ENCODE measurements around the gene M1AP.

Gene M1AP

GRCh38 chr2:74648009-74648443 lies at the start of gene M1AP:
Gene M1AP, minus strand, starts transcription at chr2:74648330. Its CDS starts 8,055 bp downstream, at chr2:74640275.
- no peak for DNase-seq (ENCODE audit: extremely low read depth in 1 of 2, low read depth in 1 of 2)

GRCh38 chr2:74696829-74697228 lies 48.7 kb upstream of the M1AP start:
- DNase-seq (ENCODE audit: extremely low read depth in 1 of 2, low read depth in 1 of 2): no peak

GRCh38 chr2:74695663-74696062 lies 47.5 kb upstream of the M1AP start:
- DNase-seq (ENCODE audit: extremely low read depth in 1 of 2, low read depth in 1 of 2): no peak

DNA sequence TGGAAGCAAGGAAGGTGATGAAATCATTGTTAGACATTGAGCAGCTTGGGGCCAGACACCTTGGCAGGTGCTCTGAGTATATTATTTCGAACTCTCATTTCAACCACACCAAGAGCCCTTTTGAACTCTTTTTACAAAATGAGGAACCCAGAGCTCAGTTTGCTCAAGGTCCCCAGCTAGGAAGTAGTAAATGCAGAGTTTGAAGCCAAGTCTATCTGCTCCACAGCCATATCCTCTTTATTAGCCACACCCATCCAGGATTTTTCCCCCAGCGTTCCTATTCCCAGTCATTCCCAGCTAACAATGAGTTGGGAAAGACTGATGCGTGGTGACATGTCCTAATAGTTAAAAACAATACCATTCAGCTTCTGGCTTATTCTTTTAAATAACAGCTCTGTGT lies 46.2 kb upstream of the M1AP start:
- DNase-seq (ENCODE audit: extremely low read depth in 1 of 2, low read depth in 1 of 2): no peak

DNA sequence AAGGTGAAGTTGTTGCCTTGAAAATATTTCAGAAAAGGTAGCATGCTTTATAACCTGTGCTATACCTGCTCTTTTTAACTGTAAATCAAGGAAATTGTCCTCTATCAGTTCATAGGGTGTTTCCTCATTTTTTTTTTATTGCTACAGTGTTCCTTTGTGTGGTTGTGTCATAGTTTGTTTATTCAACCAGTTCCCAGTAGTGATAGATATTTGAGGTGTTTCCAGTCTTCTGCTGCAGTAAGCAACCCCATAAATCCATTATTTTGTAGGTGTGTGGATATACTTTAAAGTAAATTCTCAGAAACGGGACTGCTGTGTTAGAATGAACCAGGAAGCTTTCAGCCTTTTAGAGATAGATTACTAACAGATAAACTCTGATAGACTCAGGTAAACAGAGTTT lies 45.5 kb upstream of the M1AP start:
- no peak for DNase-seq (ENCODE audit: extremely low read depth in 1 of 2, low read depth in 1 of 2)

DNA sequence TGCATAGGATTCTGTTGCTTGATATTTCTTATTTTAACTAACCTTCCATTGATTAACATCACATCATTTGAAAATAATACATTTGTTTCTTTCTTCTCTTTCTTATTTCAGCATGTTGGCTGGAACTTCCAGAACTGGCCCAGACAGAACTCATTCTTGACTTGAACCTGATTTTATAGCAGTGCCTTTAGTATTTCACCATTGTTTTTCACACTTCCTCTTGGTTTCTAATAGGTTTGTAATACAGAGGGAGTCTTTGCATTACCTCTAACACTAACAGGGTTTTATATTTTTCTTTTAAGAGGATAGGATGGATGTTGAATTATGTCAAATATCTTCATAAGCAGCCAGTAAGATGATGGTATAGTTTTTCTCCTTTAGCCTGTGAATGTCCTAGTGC lies 45.1 kb upstream of the M1AP start:
- DNase-seq (ENCODE audit: extremely low read depth in 1 of 2, low read depth in 1 of 2): no peak

- no peak for DNase-seq (ENCODE audit: extremely low read depth in 1 of 2, low read depth in 1 of 2)
Observed at GRCh38 chr2:74691929-74692328, 43.8 kb upstream of the M1AP start.

DNA sequence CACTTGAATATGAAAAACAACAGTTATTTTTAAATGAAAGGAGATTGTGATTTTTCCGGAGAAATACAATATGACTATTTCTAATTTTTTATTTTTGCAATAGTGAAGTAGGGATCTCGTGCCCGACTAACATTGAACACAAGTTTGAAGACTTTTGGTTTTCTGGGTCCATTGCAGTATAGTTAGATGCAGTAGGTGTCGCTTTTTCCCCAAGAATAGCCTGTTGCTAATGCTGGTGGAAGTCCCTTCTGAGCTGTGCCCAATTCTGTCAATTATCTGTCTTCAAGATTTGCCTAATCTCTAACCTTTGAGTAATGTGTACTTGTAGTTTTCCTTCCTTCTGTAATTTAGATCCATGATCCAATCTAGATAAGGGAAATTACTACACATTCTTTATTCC lies 42.4 kb upstream of the M1AP start:
- no peak for DNase-seq (ENCODE audit: extremely low read depth in 1 of 2, low read depth in 1 of 2)

DNA sequence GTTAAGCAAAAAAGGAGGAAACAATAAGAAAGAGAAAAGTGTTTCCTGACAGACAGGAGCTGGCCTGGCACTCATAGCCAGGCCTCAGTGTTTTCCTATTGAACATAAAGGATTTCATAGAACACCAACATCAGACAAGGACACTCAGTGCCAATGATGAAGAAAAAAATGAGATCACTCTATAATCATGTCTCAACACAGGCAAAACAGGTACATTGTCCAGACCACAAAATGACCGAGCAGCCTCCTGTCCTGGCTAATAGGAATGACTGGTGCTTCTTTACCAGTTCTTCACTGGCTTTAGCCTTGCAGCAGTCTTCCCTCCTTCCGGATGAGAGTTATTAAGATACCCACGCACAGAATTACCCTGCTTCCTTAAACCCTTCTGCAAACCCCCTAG lies 41.5 kb upstream of the M1AP start:
- no peak for DNase-seq (ENCODE audit: extremely low read depth in 1 of 2, low read depth in 1 of 2)

- DNase-seq (ENCODE audit: extremely low read depth in 1 of 2, low read depth in 1 of 2): no peak
Observed at GRCh38 chr2:74688881-74689280, 40.8 kb upstream of the M1AP start.

DNA sequence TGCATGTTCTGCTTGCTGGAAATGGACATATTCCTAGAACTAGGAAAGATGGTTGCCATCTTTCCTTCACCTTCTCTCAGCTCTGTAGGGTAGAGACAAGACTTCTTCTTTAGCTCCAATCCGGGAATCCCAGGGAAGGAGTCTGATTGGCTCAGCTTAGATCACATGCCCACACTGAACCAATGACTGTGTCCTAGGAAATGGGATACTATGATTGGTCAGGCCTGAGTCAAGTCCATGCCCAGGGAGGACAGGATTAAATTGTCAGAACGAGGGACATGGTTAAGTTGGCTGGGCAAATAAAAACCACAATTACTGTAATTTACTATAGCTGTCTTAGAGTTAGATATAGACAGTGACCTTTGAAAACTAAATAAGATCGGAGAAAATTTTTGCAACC lies 37.3 kb upstream of the M1AP start:
- no peak for DNase-seq (ENCODE audit: extremely low read depth in 1 of 2, low read depth in 1 of 2)

GRCh38 chr2:74682501-74682900 lies 34.4 kb upstream of the M1AP start:
- no peak for DNase-seq (ENCODE audit: extremely low read depth in 1 of 2, low read depth in 1 of 2)

DNA sequence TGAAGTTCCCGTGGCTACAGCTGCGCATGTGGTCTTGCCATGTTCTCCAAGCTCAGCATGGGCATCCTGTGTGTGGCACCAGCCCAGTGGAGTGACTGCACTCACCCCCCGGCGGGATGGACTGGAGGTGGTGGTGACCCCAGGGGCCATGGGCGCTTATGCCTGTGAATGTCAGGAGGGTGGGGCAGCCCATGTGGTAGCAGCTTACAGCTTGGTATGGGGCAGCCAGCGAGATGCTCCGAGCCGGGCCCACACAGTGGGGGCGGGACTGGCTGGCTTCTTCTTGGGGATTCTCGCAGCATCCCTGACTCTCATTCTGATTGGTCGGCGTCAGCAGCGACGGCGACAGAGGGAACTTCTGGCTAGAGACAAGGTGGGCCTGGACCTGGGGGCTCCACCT lies 31.5 kb upstream of the M1AP start:
- no peak for DNase-seq (ENCODE audit: extremely low read depth in 1 of 2, low read depth in 1 of 2)

DNA sequence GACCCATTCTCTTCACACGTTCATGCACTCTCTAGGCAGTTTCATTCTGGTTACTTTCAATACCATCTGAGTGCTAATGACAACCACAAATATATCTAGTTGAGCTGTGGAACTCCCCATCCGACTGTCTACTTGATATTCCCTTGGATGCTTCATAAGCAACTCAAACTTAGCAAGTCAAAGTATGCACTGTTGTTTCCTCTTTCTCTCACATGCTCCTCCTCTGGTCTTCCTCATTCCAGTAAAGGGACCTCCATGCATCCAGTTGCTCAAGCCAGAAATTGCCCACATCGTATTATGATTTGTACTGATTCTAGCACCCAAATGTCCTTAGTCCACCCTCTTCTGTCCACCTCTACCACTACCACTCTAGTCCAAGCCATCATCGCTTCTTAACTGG lies 28.2 kb upstream of the M1AP start:
- DNase-seq (ENCODE audit: extremely low read depth in 1 of 2, low read depth in 1 of 2): no peak

DNA sequence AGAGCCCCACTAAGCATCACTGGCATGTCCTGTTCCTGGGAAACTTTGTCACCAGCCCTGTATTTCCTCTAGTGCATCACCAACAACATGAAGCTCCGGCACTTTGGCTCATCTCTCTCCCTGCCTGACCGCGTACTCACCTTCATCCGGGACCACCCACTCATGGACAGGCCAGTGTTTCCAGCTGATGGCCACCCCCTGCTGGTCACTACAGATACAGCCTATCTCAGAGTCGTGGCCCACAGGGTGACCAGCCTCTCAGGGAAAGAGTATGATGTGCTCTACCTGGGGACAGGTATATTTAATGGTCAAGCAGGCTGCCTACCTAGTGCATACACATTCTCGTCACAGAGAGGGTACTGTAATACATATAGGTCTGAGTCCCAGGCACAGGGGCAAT lies 27.0 kb upstream of the M1AP start:
- no peak for DNase-seq (ENCODE audit: extremely low read depth in 1 of 2, low read depth in 1 of 2)

GRCh38 chr2:74673826-74674528 lies 25.8 kb upstream of the M1AP start:
- no peak for DNase-seq (ENCODE audit: extremely low read depth in 1 of 2, low read depth in 1 of 2)

- DNase-seq (ENCODE audit: extremely low read depth in 1 of 2, low read depth in 1 of 2): no peak
Observed at GRCh38 chr2:74671479-74671878, 23.3 kb upstream of the M1AP start.

DNA sequence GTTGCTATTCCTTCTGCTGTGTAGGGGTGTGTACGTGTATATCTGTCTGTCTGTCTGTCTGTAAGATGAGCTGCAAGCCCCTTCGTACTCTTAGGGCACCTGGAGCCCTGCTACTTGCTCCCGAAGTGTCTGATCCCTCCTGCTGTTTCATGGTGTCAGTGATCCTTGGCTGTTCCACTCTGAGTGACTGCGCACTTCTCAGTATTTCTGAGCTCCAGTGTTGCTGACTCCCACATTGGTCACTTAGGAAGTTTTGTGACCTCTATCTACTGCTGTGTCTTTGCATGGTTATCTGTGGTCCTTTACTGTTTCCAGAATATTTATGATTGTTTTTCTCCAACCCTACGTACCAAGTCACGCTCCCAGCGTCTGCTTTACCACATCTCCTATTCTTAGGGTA lies 22.1 kb upstream of the M1AP start:
- DNase-seq (ENCODE audit: extremely low read depth in 1 of 2, low read depth in 1 of 2): no peak

GRCh38 chr2:74668087-74668486 lies 20.0 kb upstream of the M1AP start:
- no peak for DNase-seq (ENCODE audit: extremely low read depth in 1 of 2, low read depth in 1 of 2)

DNA sequence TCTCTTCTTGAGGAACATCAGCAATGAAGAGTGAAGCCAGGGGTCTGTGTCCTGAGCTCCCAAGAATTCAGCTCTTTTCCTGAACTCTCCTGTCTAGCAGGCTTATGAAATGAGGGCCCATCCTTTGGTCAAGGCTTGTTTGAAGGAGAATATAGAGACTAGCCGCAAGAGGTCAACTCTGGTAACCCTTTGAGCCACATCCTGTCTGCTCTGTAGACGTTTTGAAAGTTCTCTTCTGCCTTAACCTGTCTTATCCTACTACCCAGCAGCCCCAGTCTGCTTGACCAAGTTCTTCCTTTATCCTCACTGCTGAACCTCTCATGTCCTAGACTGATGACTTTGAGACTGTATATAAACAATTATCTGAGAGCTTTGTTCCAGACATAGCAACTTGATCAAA lies 11.3 kb upstream of the M1AP start:
- no peak for DNase-seq (ENCODE audit: extremely low read depth in 1 of 2, low read depth in 1 of 2)

GRCh38 chr2:74658516-74658915 lies 10.4 kb upstream of the M1AP start:
- no peak for DNase-seq (ENCODE audit: extremely low read depth in 1 of 2, low read depth in 1 of 2)

GRCh38 chr2:74655579-74655978 lies 7.4 kb upstream of the M1AP start:
- no peak for DNase-seq (ENCODE audit: extremely low read depth in 1 of 2, low read depth in 1 of 2)
